Activated T-helper 1 cell treated with anti-CD3 and anti-CD28 coated beads, Interleukin-2, amount 50 U/mL, for 16 hours (primary cell): ENCODE measurements around the gene CDK19.
"Not testable (repeated sequence)": the region's sequence is repeated elsewhere in the genome, so short reads cannot be mapped to it uniquely, and the experiment has no call there.

ENCODE experiments used
- DNase-seq, 2 donors: peaks; one replicate each; pipeline ENCODE4 v3.0.0-alpha.2; 2020; ENCODE audit warnings: low read depth in 1 of 2, low spot score in 1 of 2

CDK19 gene

GRCh38 chr6:110625883-110626282, 189.4 kb downstream of the CDK19 start:
- no peak for DNase-seq

GRCh38 chr6:110622912-110623578, 192.2 kb downstream of the CDK19 start:
- DNase-seq: no peak

- DNase-seq: no peak
Measured at GRCh38 chr6:110621061-110621460, 194.2 kb downstream of the CDK19 start.

GRCh38 chr6:110620065-110620464, 195.2 kb downstream of the CDK19 start:
- no peak for DNase-seq

- DNase-seq: no peak
Measured at GRCh38 chr6:110619275-110619908, 195.9 kb downstream of the CDK19 start.

DNA sequence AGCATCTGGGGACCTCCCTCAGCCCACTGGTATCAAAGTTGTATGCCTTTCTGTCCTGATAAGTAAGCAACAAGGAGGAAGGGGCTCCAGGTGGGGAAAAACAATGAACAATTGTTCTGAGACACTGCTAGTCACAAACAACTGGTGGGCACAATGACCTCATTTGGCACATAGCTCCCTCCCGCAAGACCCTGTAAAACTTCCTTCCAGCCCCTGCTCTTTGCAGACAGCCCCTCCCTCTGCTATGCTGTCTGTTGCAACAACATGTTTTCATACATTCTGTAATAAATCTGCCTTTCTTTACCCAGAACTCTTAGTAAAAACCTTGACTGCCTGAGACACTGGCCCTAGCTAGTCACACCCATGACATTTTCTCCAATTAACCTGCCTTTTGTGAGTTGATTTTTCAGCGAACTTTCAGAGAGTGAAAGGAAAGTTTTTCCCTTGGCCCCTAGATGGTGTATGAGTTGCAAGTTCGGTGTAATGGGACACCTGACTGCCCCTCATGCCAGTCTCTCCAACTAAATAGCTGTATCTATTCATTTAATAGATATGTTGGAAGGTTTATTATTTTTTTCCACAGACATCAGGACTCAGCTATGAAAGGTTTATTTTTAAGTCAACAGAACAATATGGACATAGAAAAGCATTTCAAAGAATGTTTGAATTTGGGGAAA, 196.5 kb downstream of the CDK19 start:
- no peak for DNase-seq

- DNase-seq: no peak
Measured at GRCh38 chr6:110617057-110617456, 198.2 kb downstream of the CDK19 start.

DNA sequence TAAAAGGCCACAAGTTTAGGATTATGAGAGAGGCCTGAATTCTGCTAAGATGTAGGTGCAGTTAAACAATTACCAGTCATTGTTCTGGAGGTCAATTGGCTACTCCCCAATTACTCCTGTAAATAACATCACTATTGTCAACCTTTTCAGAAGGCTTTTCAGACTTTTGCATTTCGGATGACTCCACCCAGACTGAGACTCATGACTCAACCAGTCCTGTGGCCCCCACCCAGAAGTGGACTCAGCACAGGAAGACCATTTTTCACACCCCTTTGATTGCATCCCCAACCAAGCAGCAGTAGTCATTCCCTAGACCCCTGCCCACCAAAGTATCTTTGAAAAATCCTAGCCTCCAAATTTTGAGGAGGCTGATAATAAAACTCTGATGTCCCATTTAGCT, 199.5 kb downstream of the CDK19 start:
- no peak for DNase-seq

DNA sequence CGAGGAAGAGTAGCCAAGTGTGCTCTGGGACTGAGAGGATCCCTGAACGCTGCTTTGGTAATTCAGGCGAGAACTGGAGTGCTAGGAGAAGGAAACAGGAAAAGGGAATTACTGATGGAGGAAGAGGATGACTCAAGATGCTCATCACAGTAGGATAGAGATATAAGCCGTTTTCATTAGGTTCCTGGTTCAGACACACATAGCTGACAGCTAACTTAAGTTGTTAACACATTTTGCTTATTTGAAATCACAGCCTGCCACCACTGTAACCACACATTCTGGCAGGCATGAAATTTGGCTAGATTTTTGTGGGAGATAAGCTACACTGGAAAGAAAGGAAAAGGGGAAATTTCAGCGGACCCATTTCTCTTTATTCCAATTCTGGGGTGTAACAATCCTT, 200.7 kb downstream of the CDK19 start:
- DNase-seq: no peak

GRCh38 chr6:110614106-110614505, 201.2 kb downstream of the CDK19 start:
- DNase-seq: no peak

- DNase-seq: no peak
Measured at GRCh38 chr6:110613356-110613755, 201.9 kb downstream of the CDK19 start.

GRCh38 chr6:110612298-110612697, 203.0 kb downstream of the CDK19 start:
- DNase-seq: no peak

DNA sequence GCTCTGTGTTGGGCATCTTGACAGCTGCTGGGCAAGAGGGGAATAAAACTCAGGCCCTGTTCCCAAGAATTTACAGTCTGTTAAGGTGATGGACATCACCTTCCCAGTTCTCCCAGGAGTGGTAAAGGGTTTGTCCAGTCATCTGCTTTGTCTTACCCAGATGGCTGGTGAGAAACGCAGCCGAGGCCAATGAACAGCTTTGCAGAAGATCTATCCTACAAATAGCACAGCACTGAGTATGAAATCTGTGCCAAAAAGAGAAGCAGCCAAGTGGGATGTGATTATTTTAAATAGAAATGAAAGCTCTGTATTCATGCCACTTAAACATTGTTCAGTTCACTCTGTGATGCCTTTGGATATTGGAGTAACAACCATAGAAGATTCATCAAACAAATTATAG, 206.2 kb downstream of the CDK19 start:
- no peak for DNase-seq

- DNase-seq: no peak
Measured at GRCh38 chr6:110608151-110608550, 207.1 kb downstream of the CDK19 start.

- no peak for DNase-seq
Measured at GRCh38 chr6:110606151-110606550, 209.1 kb downstream of the CDK19 start.

DNA sequence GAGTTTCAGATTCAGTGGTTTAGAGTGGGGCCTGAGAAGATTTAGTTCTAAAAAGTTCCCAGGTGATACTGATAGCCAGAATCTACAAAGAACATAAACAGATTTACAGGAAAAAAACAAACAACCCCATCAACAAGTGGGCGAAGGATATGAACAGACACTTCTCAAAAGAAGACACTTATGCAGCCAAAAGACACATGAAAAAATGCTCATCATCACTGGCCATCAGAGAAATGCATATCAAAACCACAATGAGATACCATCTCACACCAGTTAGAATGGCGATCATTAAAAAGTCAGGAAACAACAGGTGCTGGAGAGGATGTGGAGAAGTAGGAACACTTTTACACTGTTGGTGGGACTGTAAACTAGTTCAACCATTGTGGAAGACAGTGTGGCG, 214.6 kb downstream of the CDK19 start:
- not testable (repeated sequence) for DNase-seq

DNA sequence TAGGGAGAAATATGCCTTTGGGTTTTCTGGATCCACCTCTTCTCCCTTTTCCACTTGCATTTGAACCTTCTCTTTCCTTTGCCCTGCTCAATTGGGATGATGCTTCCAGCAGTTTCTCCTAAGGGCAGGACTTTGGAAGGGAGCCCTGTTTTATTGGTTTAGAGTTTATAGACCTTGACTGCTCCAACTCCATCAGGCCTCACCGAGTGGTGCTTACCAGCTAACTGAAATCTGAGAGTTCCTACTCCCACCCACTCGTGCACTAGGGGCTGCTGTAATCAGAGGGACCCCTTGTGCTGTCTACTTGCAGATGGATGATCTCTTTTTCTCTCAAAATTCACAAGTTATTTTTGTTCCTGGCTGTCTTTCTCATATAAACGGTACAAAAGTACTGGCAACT, 217.5 kb downstream of the CDK19 start:
- DNase-seq: no peak

DNA sequence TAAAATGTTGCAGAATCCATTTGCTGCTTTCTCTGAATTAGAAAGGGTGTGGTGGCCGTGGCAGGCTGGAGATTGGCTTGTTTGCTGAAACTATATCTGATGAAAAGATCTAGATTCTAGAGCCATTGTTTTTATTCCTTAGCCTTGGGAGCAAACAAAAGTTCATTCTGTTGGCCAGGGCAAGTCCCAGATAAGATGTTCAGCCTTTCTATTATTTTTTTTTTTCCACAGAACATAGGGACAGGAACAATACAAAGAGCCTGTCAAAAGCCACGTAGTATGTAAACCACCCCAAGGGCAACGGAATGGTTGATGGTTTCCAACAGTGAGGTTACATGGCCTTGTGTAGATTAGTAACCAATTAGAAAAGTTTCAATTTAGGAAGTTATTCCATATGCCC, 218.9 kb downstream of the CDK19 start:
- no peak for DNase-seq

DNA sequence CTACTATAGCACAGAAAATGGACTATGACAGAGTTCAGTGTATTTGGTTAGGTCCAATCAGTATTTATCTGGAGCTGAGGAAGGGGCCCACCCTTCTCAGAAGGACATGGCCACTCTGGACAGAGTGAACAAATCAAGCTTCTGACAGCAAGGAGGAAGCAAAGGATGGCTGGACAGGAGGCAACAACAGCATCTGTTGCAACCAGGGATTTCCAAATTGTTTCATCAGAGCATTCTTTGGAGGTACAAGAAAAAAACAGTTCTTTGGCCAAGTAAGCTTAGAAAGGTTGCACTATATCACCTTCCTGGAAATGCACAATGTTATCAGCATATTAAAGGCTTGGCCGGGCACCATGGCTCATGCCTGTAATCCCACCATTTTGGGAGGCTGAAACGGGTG, 220.2 kb downstream of the CDK19 start:
- DNase-seq: no peak

DNA sequence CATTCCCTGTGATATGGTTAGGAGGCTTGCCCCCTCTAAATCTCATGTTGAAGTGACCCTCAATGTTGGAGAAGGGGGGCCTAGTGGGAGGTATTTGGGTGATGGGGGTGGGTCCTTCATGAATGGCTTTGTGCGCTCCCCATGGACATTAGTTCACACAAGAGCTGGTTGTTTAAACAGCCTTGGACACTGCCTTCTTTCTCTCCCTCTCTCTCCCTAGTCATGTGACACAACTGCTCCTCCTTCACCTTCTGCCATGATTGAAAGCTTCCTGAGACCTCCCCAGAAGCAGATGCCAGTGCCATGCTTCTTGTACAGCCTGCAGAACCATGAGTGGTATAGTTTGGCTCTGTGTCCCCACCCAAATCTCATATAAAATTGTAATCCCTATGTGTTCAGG, 221.6 kb downstream of the CDK19 start:
- no peak for DNase-seq

DNA sequence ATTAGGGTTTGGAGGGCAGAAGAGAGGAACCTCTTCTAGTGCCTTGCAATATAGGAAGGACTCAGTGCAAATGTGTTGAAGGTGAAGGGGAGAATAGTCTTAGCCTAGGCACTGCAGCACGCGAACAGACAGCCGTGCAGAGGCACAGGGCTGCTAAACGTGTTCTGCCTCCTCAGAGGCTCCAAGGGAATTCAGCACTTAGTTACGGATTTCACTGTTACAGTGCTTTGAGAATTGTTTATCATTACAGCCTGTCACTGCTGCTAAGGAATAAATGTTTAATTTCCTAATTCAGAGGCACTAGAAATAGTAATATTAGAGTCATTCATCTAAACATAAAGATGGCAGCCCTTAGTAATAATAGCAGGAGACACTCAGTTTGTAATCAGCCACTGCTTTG, 222.5 kb downstream of the CDK19 start:
- DNase-seq: no peak

- DNase-seq: no peak
Measured at GRCh38 chr6:110590821-110591351, 224.4 kb downstream of the CDK19 start.
